ENCODE results near the gene TLCD3B.

DNA sequence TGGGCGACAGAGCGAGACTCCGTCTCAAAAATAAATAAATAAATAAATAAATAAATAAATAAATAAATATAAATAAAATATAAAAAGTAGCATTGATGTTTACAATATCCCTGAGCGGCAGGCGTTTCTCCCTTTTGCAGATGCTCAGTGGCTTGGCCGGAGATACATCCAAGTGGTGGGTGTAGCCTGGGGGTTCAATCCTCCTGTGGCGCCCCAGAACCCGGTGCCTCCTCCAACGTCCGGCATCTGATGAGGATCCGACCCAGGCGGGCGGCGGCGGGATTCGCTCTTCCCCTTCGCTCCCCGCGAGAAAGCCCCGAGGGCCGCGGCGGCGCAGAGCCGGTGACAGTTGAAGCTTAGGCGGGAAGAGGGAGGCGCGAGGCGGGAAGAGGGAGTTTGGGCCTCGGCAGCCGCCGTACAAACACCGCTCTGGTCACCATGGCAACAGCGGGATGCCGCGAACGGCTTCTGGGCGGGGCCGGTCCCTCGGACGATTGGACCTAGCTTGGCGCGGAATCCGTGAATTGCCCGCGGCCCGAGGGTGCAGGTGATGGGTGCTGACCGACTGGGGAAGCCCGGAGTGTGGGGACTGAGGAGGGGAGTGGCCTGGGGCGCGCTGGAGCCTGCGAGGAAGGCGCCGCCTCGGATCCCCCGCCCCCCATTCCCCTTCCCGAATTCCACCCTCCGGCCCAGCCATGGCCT, 21.8 kb upstream of the TLCD3B start:
- TF ChIP-seq, protein P1, sequence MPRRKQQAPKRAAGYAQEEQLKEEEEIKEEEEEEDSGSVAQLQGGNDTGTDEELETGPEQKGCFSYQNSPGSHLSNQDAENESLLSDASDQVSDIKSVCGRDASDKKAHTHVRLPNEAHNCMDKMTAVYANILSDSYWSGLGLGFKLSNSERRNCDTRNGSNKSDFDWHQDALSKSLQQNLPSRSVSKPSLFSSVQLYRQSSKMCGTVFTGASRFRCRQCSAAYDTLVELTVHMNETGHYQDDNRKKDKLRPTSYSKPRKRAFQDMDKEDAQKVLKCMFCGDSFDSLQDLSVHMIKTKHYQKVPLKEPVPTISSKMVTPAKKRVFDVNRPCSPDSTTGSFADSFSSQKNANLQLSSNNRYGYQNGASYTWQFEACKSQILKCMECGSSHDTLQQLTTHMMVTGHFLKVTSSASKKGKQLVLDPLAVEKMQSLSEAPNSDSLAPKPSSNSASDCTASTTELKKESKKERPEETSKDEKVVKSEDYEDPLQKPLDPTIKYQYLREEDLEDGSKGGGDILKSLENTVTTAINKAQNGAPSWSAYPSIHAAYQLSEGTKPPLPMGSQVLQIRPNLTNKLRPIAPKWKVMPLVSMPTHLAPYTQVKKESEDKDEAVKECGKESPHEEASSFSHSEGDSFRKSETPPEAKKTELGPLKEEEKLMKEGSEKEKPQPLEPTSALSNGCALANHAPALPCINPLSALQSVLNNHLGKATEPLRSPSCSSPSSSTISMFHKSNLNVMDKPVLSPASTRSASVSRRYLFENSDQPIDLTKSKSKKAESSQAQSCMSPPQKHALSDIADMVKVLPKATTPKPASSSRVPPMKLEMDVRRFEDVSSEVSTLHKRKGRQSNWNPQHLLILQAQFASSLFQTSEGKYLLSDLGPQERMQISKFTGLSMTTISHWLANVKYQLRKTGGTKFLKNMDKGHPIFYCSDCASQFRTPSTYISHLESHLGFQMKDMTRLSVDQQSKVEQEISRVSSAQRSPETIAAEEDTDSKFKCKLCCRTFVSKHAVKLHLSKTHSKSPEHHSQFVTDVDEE (CRISPR knock-in tag; IDR thresholded peaks at IDR 0.05), result 0 out of 2 replicates have a peak, but pooled peaks have one; percentile 52
- no peak for TF ChIP-seq TOX (CRISPR knock-in tag; IDR thresholded peaks at IDR 0.05; ENCODE audit: borderline replicate concordance)
- no peak for TF ChIP-seq ISL1 (CRISPR knock-in tag; IDR thresholded peaks at IDR 0.05)
- no peak for TF ChIP-seq RARB (CRISPR knock-in tag; IDR thresholded peaks at IDR 0.05)
- TF ChIP-seq PPARA (CRISPR knock-in tag; IDR thresholded peaks at IDR 0.05; ENCODE audit: borderline replicate concordance), result no peak
- TF ChIP-seq ZNF565 (CRISPR knock-in tag; conservative IDR thresholded peaks at IDR 0.05; ENCODE audit: low read depth), result no peak
- TF ChIP-seq, protein P2, sequence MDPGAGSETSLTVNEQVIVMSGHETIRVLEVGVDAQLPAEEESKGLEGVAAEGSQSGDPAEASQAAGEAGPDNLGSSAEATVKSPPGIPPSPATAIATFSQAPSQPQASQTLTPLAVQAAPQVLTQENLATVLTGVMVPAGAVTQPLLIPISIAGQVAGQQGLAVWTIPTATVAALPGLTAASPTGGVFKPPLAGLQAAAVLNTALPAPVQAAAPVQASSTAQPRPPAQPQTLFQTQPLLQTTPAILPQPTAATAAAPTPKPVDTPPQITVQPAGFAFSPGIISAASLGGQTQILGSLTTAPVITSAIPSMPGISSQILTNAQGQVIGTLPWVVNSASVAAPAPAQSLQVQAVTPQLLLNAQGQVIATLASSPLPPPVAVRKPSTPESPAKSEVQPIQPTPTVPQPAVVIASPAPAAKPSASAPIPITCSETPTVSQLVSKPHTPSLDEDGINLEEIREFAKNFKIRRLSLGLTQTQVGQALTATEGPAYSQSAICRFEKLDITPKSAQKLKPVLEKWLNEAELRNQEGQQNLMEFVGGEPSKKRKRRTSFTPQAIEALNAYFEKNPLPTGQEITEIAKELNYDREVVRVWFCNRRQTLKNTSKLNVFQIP (CRISPR knock-in tag; IDR thresholded peaks at IDR 0.05; ENCODE audit: borderline replicate concordance, low read depth), result no peak
- no peak for TF ChIP-seq ESRRG (CRISPR knock-in tag; IDR thresholded peaks at IDR 0.05)
- TF ChIP-seq, protein P3, sequence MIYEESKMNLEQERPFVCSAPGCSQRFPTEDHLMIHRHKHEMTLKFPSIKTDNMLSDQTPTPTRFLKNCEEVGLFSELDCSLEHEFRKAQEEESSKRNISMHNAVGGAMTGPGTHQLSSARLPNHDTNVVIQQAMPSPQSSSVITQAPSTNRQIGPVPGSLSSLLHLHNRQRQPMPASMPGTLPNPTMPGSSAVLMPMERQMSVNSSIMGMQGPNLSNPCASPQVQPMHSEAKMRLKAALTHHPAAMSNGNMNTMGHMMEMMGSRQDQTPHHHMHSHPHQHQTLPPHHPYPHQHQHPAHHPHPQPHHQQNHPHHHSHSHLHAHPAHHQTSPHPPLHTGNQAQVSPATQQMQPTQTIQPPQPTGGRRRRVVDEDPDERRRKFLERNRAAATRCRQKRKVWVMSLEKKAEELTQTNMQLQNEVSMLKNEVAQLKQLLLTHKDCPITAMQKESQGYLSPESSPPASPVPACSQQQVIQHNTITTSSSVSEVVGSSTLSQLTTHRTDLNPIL (CRISPR knock-in tag; IDR thresholded peaks at IDR 0.05; ENCODE audit: low read depth), result no peak
- no peak for TF ChIP-seq ZFP30 (CRISPR knock-in tag; IDR thresholded peaks at IDR 0.05)
- TF ChIP-seq ZNF70 (CRISPR knock-in tag; IDR thresholded peaks at IDR 0.05), result 0 out of 2 replicates have a peak, but pooled peaks have one; percentile 15
- TF ChIP-seq CSDC2 (CRISPR knock-in tag; IDR thresholded peaks at IDR 0.05), result no peak
- TF ChIP-seq ZFP3 (CRISPR knock-in tag; IDR thresholded peaks at IDR 0.05), result 0 out of 2 replicates have a peak, but pooled peaks have one; percentile 34

All from SK-N-SH treated with all-trans-retinoic acid at 6 μM for 48 hours (cell line).